ENCODE measurements around the gene TRPM8. TPM values are rescaled to one million over a fixed set of nuclear protein-coding genes. Genes with fewer than 3 reads are reported as not detected.
A peak's percentile ranks its signal among the peaks of the same experiment; 100 is the strongest.

TRPM8 gene
- total RNA-seq, 2 donors from 2014 or later, result 0.21 TPM; not detected in 1

GRCh38 chr2:234020332-234020731, 103.2 kb downstream of the TRPM8 start:
- Mint-ChIP-seq H3K4me3 (no peak overlapping the region), H3K36me3 (ENCODE audit: low read depth) (no peaks in the 10 kb centered on the region), H3K4me1 (peaks cover 3% of the 10 kb centered on the region), H3K27me3 (no peaks in the 10 kb centered on the region), H3K9me3 (no peaks in the 10 kb centered on the region), H3K27ac (no peak overlapping the region)
- no peak for ATAC-seq (replicated peaks)

GRCh38 chr2:234022424-234022823, 105.3 kb downstream of the TRPM8 start:
- Mint-ChIP-seq H3K27me3 (no peaks in the 10 kb centered on the region), H3K36me3 (ENCODE audit: low read depth) (no peaks in the 10 kb centered on the region), H3K4me3 (no peak overlapping the region), H3K9me3 (no peaks in the 10 kb centered on the region), H3K27ac (no peak overlapping the region), H3K4me1 (peaks cover 11% of the 10 kb centered on the region)
- no peak for ATAC-seq (replicated peaks)

GRCh38 chr2:234024304-234024703, 107.1 kb downstream of the TRPM8 start:
- H3K27me3 Mint-ChIP-seq, result no peaks in the 10 kb centered on the region
- H3K27ac Mint-ChIP-seq, result no peak overlapping the region
- H3K9me3 Mint-ChIP-seq, result no peaks in the 10 kb centered on the region
- peak overlapping the region; percentile 13 for H3K4me3 Mint-ChIP-seq
- ATAC-seq (replicated peaks), result no peak
- no peaks in the 10 kb centered on the region for H3K36me3 Mint-ChIP-seq (ENCODE audit: low read depth)
- peaks cover 22% of the 10 kb centered on the region for H3K4me1 Mint-ChIP-seq

- Mint-ChIP-seq H3K9me3 (no peaks in the 10 kb centered on the region), H3K27ac (no peak overlapping the region), H3K27me3 (no peaks in the 10 kb centered on the region), H3K36me3 (ENCODE audit: low read depth) (no peaks in the 10 kb centered on the region), H3K4me3 (peak overlapping the region; percentile 71), H3K4me1 (peaks cover 22% of the 10 kb centered on the region)
- ATAC-seq (replicated peaks), result peak; percentile 70
Observed at GRCh38 chr2:234025466-234025865, 108.3 kb downstream of the TRPM8 start.

- H3K27ac Mint-ChIP-seq, result no peak overlapping the region
- H3K9me3 Mint-ChIP-seq, result no peaks in the 10 kb centered on the region
- H3K36me3 Mint-ChIP-seq (ENCODE audit: low read depth), result no peaks in the 10 kb centered on the region
- H3K4me1 Mint-ChIP-seq, result peaks cover 27% of the 10 kb centered on the region
- H3K4me3 Mint-ChIP-seq, result peak overlapping the region; percentile 71
- ATAC-seq (replicated peaks), result no peak
- H3K27me3 Mint-ChIP-seq, result no peaks in the 10 kb centered on the region
Observed at GRCh38 chr2:234025891-234026401, 108.8 kb downstream of the TRPM8 start.

GRCh38 chr2:234026693-234027254, 109.6 kb downstream of the TRPM8 start:
- Mint-ChIP-seq H3K27me3 (no peaks in the 10 kb centered on the region), H3K36me3 (ENCODE audit: low read depth) (no peaks in the 10 kb centered on the region), H3K27ac (no peak overlapping the region), H3K9me3 (no peaks in the 10 kb centered on the region), H3K4me1 (peaks cover 31% of the 10 kb centered on the region), H3K4me3 (peak overlapping the region; percentile 71)
- ATAC-seq (replicated peaks), result no peak

GRCh38 chr2:234027641-234028040, 110.5 kb downstream of the TRPM8 start:
- H3K9me3 Mint-ChIP-seq, result no peaks in the 10 kb centered on the region
- peaks cover 39% of the 10 kb centered on the region for H3K4me1 Mint-ChIP-seq
- H3K27ac Mint-ChIP-seq, result no peak overlapping the region
- H3K36me3 Mint-ChIP-seq (ENCODE audit: low read depth), result no peaks in the 10 kb centered on the region
- H3K27me3 Mint-ChIP-seq, result no peaks in the 10 kb centered on the region
- H3K4me3 Mint-ChIP-seq, result no peak overlapping the region
- no peak for ATAC-seq (replicated peaks)

GRCh38 chr2:234029150-234029733, 112.1 kb downstream of the TRPM8 start:
- Mint-ChIP-seq H3K9me3 (peaks cover 6% of the 10 kb centered on the region), H3K27me3 (no peaks in the 10 kb centered on the region), H3K27ac (no peak overlapping the region), H3K36me3 (ENCODE audit: low read depth) (no peaks in the 10 kb centered on the region), H3K4me3 (no peak overlapping the region), H3K4me1 (peaks cover 36% of the 10 kb centered on the region)
- no peak for ATAC-seq (replicated peaks)

- Mint-ChIP-seq H3K4me1 (peaks cover 35% of the 10 kb centered on the region), H3K4me3 (no peak overlapping the region), H3K36me3 (ENCODE audit: low read depth) (no peaks in the 10 kb centered on the region), H3K27me3 (no peaks in the 10 kb centered on the region), H3K27ac (no peak overlapping the region), H3K9me3 (peaks cover 9% of the 10 kb centered on the region)
- ATAC-seq (replicated peaks), result no peak
Observed at GRCh38 chr2:234031207-234031606, 114.0 kb downstream of the TRPM8 start.

- peak overlapping the region; percentile 42 for H3K27ac Mint-ChIP-seq
- H3K4me1 Mint-ChIP-seq, result peaks cover 29% of the 10 kb centered on the region
- H3K4me3 Mint-ChIP-seq, result peak overlapping the region; percentile 6
- H3K36me3 Mint-ChIP-seq (ENCODE audit: low read depth), result no peaks in the 10 kb centered on the region
- H3K9me3 Mint-ChIP-seq, result peaks cover 12% of the 10 kb centered on the region
- no peaks in the 10 kb centered on the region for H3K27me3 Mint-ChIP-seq
- ATAC-seq (replicated peaks), result peak; percentile 89
Observed at GRCh38 chr2:234032279-234032856, 115.2 kb downstream of the TRPM8 start.

- H3K36me3 Mint-ChIP-seq (ENCODE audit: low read depth), result no peaks in the 10 kb centered on the region
- H3K27me3 Mint-ChIP-seq, result no peaks in the 10 kb centered on the region
- ATAC-seq (replicated peaks), result no peak
- peaks cover 22% of the 10 kb centered on the region for H3K4me1 Mint-ChIP-seq
- no peak overlapping the region for H3K27ac Mint-ChIP-seq
- H3K9me3 Mint-ChIP-seq, result peaks cover 14% of the 10 kb centered on the region
- no peak overlapping the region for H3K4me3 Mint-ChIP-seq
Observed at GRCh38 chr2:234033174-234033573, 116.0 kb downstream of the TRPM8 start.

GRCh38 chr2:234033885-234034284, 116.7 kb downstream of the TRPM8 start:
- Mint-ChIP-seq H3K4me3 (no peak overlapping the region), H3K27ac (no peak overlapping the region), H3K9me3 (peaks cover 14% of the 10 kb centered on the region), H3K4me1 (peaks cover 17% of the 10 kb centered on the region), H3K27me3 (no peaks in the 10 kb centered on the region), H3K36me3 (ENCODE audit: low read depth) (no peaks in the 10 kb centered on the region)
- no peak for ATAC-seq (replicated peaks)

- no peak overlapping the region for H3K4me3 Mint-ChIP-seq
- no peaks in the 10 kb centered on the region for H3K4me1 Mint-ChIP-seq
Observed at GRCh38 chr2:234038076-234038802, 121.1 kb downstream of the TRPM8 start.

GRCh38 chr2:234044157-234044556, 127.0 kb downstream of the TRPM8 start:
- Mint-ChIP-seq H3K27me3 (no peaks in the 10 kb centered on the region), H3K4me3 (no peak overlapping the region), H3K36me3 (ENCODE audit: low read depth) (no peaks in the 10 kb centered on the region), H3K4me1 (no peaks in the 10 kb centered on the region), H3K27ac (no peak overlapping the region), H3K9me3 (no peaks in the 10 kb centered on the region)
- no peak for ATAC-seq (replicated peaks)

More at GRCh38 chr2:234038076-234038802, 121.1 kb downstream of the TRPM8 start:
- Mint-ChIP-seq H3K27ac (no peak overlapping the region), H3K36me3 (ENCODE audit: low read depth) (no peaks in the 10 kb centered on the region), H3K9me3 (peaks cover 14% of the 10 kb centered on the region), H3K27me3 (no peaks in the 10 kb centered on the region)
- no peak for ATAC-seq (replicated peaks)

- Mint-ChIP-seq H3K4me3 (no peak overlapping the region), H3K27ac (no peak overlapping the region), H3K4me1 (no peaks in the 10 kb centered on the region), H3K9me3 (no peaks in the 10 kb centered on the region), H3K36me3 (ENCODE audit: low read depth) (no peaks in the 10 kb centered on the region), H3K27me3 (no peaks in the 10 kb centered on the region)
- no peak for ATAC-seq (replicated peaks)
Observed at GRCh38 chr2:234046521-234046920, 129.3 kb downstream of the TRPM8 start.

Data from activated T-helper 17 cell treated with anti-CD3 and anti-CD28 coated beads, Interleukin-2, amount 50 U/mL, for 72 hours (primary cell).